Fibroblast of pulmonary artery (primary cell): ENCODE measurements around the gene KNCN.

ENCODE experiments used
- DNase-seq: peaks from one replicate; pipeline ENCODE4 v3.0.0-alpha.2; 2010; ENCODE audit warnings: low read depth
- H3K4me3 ChIP-seq: replicated peaks from 2 replicates; pipeline ENCODE4 v1.5.1; 2011; ENCODE audit warnings: low read depth, mild to moderate bottlenecking, control low read depth, low read length, moderate library complexity
- TF ChIP-seq, protein P1 (sequence below): IDR thresholded peaks from 2 replicates; pipeline ENCODE4 v1.5.1; 2011; ENCODE audit warnings: mild to moderate bottlenecking, control low read depth, low read length, inconsistent platforms; ENCODE audit errors: missing control alignments

Gene KNCN

DNA sequence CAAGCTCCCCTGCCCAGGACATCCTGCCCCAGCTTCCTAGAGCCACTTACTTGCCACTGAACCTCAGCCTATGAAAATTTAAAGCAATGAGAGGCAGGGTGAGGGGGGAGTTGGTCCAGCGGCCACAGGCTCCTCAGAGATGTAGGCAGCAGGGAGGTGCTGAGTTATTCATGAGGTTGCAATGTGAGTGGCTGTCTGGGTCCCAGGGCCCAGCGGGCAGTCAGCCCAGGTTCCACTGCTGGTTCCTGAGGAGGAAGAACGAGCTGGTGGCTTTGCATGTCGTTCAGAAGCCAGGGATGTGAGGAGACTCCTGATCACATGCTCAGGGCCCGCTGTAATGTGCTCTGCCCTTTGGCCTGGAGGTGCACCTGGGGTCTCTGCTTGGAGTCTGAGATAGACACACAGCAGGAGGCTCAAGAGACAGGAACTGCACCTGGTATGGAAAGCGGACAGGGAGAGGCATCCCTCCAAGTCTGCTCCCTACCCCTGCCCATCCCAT lies at the start of gene KNCN:
Gene KNCN, minus strand, starts transcription at position 51 of the 499 bp plus-strand sequence. CDS start 432 bp downstream, outside the sequence.
- TF ChIP-seq, protein P1, sequence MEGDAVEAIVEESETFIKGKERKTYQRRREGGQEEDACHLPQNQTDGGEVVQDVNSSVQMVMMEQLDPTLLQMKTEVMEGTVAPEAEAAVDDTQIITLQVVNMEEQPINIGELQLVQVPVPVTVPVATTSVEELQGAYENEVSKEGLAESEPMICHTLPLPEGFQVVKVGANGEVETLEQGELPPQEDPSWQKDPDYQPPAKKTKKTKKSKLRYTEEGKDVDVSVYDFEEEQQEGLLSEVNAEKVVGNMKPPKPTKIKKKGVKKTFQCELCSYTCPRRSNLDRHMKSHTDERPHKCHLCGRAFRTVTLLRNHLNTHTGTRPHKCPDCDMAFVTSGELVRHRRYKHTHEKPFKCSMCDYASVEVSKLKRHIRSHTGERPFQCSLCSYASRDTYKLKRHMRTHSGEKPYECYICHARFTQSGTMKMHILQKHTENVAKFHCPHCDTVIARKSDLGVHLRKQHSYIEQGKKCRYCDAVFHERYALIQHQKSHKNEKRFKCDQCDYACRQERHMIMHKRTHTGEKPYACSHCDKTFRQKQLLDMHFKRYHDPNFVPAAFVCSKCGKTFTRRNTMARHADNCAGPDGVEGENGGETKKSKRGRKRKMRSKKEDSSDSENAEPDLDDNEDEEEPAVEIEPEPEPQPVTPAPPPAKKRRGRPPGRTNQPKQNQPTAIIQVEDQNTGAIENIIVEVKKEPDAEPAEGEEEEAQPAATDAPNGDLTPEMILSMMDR, result no peak
- no peak within 1 kb of the TSS for H3K4me3 ChIP-seq
- DNase-seq, result no peak

DNA sequence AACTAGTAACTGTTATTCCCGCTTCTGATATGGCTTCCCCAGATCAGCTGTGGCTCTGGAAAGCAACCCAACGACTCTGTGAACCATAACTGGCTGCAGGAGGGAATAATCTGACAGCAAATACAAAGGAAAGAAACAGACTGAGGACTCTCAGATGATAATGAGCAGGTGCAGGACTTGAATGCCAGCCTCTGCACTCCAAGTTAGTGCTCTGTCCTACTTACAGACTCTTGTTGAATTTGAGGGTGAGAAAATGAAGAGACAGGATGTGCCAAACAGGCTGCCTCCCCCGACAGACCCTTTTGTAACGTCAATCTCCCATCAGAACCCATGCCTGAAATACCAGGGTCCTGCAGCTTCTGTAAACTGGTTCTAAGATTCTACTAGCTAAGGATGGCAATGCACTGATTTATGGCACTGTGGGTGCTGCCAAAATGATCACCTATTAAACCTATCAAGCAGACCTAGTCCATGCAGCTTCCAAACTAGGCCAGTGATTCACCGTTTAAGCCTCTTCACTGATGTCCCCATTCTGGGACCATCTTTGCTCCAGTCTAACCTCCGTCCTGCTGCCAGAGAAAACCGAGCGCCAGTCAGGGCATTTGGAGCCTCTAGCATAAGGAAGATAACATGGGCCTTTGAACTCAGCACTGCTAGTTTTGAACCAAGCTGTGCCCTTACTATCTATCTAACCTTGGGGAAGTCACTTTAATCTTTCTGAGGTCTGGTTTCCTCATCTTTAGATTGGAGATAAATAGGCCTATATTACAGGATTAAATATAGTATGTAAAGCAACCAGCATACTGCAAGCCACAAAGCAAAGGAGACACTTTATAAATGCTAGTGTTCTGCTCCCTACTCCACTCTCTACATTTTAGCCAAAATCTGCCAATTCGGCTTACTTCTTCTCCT lies 47.9 kb upstream of the KNCN start:
- DNase-seq, result no peak
- H3K4me3 ChIP-seq, result no peak overlapping the region
- TF ChIP-seq, protein P1, result no peak

DNA sequence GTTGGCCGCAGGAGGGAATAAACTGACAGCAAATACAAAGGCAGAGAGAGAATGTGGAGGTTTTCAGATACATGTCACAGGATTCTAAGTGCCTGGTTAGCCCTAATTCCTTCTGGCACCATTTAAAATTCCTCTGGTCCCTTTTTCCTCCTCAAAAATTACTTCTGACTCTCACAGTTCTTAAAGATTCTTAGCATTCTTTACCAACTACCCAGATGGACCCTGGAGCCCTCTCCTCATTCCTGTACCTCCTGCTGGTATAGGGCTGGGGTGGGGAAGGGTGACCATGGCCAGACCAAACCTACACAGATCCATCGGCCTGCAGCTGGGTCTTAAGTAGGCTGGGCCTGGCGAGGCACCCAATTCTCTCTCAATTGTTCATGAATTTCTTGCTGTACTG lies 45.4 kb upstream of the KNCN start:
- TF ChIP-seq, protein P1, result no peak
- H3K4me3 ChIP-seq, result no peak overlapping the region
- DNase-seq, result no peak

DNA sequence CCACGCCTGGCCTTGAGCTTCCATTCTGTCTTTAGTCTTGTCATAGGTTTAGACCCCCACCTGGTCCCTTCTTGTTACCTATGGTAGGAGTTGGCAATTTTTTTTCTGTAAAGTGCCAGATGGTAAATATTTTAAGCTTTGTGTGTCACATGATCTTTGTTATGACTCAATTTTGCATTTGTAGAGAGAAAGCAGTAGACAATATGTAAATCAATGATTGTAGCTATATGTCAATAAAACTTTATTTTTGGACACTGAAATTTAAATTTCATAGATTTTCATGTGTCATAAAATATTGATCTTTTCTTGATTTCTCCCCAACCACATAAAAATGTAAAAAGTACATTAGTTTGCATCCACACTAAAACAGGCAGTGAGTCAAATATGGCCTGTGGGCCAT lies 44.6 kb upstream of the KNCN start:
- DNase-seq, result no peak
- TF ChIP-seq, protein P1, result no peak
- H3K4me3 ChIP-seq, result no peak overlapping the region

DNA sequence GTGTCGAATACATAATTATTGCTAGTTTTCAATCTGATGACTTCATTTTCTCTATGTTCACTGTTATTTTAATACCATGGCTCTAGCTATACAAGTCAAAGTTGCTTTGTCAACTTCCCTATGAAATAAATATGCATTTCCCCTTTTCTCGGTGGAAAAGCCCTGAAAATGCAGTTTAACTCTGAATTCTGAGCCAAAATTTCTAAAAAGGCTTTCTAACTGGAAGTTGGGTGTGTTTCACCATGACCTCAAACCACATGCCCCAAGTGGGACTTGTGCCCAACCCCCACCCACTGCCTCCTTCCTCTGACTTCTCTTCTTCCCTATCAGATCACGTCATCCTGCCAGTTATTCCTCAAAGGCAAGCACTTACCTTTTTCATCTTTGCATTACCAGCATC lies 43.7 kb upstream of the KNCN start:
- H3K4me3 ChIP-seq, result no peak overlapping the region
- TF ChIP-seq, protein P1, result no peak
- DNase-seq, result no peak

DNA sequence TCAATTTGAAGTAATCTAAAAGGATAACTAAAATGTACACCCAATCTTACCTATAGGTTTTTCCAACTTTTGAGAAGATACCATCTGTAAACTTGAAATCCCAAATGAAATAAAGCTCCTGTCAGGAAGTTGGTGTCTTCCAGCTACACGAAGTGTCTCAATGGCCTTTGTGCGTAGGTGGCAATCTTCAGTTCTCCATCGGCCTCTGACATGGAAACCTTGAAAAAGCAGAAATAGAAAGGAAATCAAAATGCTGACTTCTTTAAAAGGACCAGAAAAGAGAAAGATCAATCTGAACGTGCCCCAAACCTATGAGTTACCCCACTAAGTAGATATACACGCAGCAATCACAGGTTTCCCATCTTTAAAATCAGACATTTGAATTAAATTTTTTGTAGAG lies 42.6 kb upstream of the KNCN start:
- TF ChIP-seq, protein P1, result no peak
- DNase-seq, result no peak
- H3K4me3 ChIP-seq, result no peak overlapping the region
